A673 (cell line): ENCODE results near the gene TERT.

Experiments
- CTCF ChIP-seq: fragments of 300-800, 200-600 bp; sonication (generic); conservative IDR thresholded peaks from 2 replicates; pipeline ENCODE4 v1.5.1; 2017; ENCODE audit warnings: low read depth, mild to moderate bottlenecking, antibody characterized with exemption, low read length, moderate library complexity, mixed read lengths
- EZH2 ChIP-seq: fragments of 200-600 bp; sonication (generic); IDR thresholded peaks from 2 replicates; pipeline ENCODE4 v1.6.1; 2017; ENCODE audit warnings: borderline replicate concordance, low read depth, mild to moderate bottlenecking, mixed read lengths, antibody characterized with exemption, low read length; ENCODE audit not compliant: poor library complexity, severe bottlenecking

GRCh38 chr5:1211701-1212100 lies 83.2 kb downstream of the TERT start:
- no peak for TF ChIP-seq CTCF
- no peak for TF ChIP-seq EZH2
